A549 (cell line): ENCODE measurements around the gene KCNQ1. TPM values are rescaled to one million over a fixed set of nuclear protein-coding genes. Genes with fewer than 3 reads are reported as not detected.
A peak's percentile ranks its signal among the peaks of the same experiment; 100 is the strongest.

Source experiments
- ATAC-seq, 2 experiments: fragments of 200-7000 bp in 1 of 2; fragments of >200 bp in 1 of 2; cut with Nextera tagmentation in 1 of 2; cut with Tn5 transposase in 1 of 2; 3 replicates each; pipeline versions ENCODE4 v1.8.0 to v1.9.1; 2018 to 2020; ENCODE audit warnings: mild to moderate bottlenecking in 1 of 2, moderate library complexity in 1 of 2
- CTCF ChIA-PET: fragments of 300-600 bp; sonication (Branson Sonifier 250); formaldehyde crosslinking; extraction: SDS; loops from one replicate; lab custom pipeline; 2021; ENCODE audit warnings: antibody characterized with exemption, inconsistent platforms; lab: Yijun Ruan, JAX
- POLR2A ChIA-PET: fragments of 350-600 bp; formaldehyde crosslinking; extraction: SDS; loops from one replicate; lab custom pipeline; 2021; ENCODE audit warnings: antibody characterized with exemption, inconsistent platforms; lab: Yijun Ruan, JAX
- DNase-seq, 2 experiments: peaks; one replicate each; pipeline versions ENCODE4 v3.0.0 to v3.0.0-alpha.2; 2011 to 2016; ENCODE audit warnings: low read depth in 1 of 2, low spot score in 1 of 2
- FAIRE-seq: peaks from 2 replicates; lab custom pipeline; 2011; peaks lifted over from hg19 to GRCh38; lab: Jason Lieb, UNC
- H3K27ac ChIP-seq, 2 experiments: fragments of >200 bp; sonication (Bioruptor Twin); formaldehyde crosslinking; 3 replicates each; pipeline ENCODE4 v1.5.1; 2016 to 2017
- H3K4me1 ChIP-seq: fragments of >200 bp; sonication (Bioruptor Twin); formaldehyde crosslinking; 3 replicates; pipeline ENCODE4 v1.6.1; 2016
- H3K4me2 ChIP-seq: fragments of >200 bp; sonication (Bioruptor Twin); formaldehyde crosslinking; 3 replicates; pipeline ENCODE4 v1.6.1; 2016
- H3K4me3 ChIP-seq: fragments of >200 bp; sonication (Bioruptor Twin); formaldehyde crosslinking; 3 replicates; pipeline ENCODE4 v1.5.1; 2016
- H3K9me3 ChIP-seq: fragments of >200 bp; sonication (Bioruptor Twin); formaldehyde crosslinking; 3 replicates; pipeline ENCODE4 v1.6.1; 2016
- BHLHE40 ChIP-seq: IDR thresholded peaks from 2 replicates; pipeline ENCODE4 v1.6.1; 2012; ENCODE audit warnings: low read depth, low read length, inconsistent platforms
- CEBPB ChIP-seq, 2 experiments: fragments of >200 bp in 1 of 2; sonication (Bioruptor Twin) in 1 of 2; formaldehyde crosslinking in 1 of 2; IDR thresholded peaks; 2 replicates each; pipeline ENCODE4 v1.6.1; 2012 to 2016
- CHD4 ChIP-seq: fragments of 200-600 bp; sonication (generic); IDR thresholded peaks from 2 replicates; pipeline ENCODE4 v1.6.1; 2016; ENCODE audit warnings: antibody characterized with exemption, mild to moderate bottlenecking, borderline replicate concordance
- EHF ChIP-seq: fragments of 250-450 bp; sonication (Bioruptor Pico); IDR thresholded peaks from 2 replicates; pipeline ENCODE4 v1.5.0; 2020; ENCODE audit warnings: mild to moderate bottlenecking
- ESRRA ChIP-seq: fragments of 150-350 bp; IDR thresholded peaks from 2 replicates; pipeline ENCODE4 v1.6.1; 2014; ENCODE audit warnings: mild to moderate bottlenecking, low read length, borderline replicate concordance
- FOXS1 ChIP-seq: fragments of 250-450 bp; sonication (Bioruptor Pico); IDR thresholded peaks from 2 replicates; pipeline ENCODE4 v1.5.0; 2020; ENCODE audit warnings: mild to moderate bottlenecking, moderate library complexity
- GATA3 ChIP-seq: IDR thresholded peaks from 2 replicates; pipeline ENCODE4 v1.6.1; 2012; ENCODE audit warnings: borderline replicate concordance
- HDAC2 ChIP-seq: fragments of 200-600 bp; sonication (generic); IDR thresholded peaks from 2 replicates; pipeline ENCODE4 v1.6.1; 2016
- HEYL ChIP-seq: fragments of 250-450 bp; sonication (Bioruptor Pico); IDR thresholded peaks from 2 replicates; pipeline ENCODE4 v1.8.0; 2021; ENCODE audit warnings: mild to moderate bottlenecking, moderate library complexity
- HOXB5 ChIP-seq: fragments of 250-450 bp; sonication (Bioruptor Pico); IDR thresholded peaks from 2 replicates; pipeline ENCODE4 v1.5.0; 2020; ENCODE audit warnings: mild to moderate bottlenecking, moderate library complexity
- JUNB ChIP-seq: fragments of >200 bp; sonication (Bioruptor Twin); formaldehyde crosslinking; IDR thresholded peaks from 2 replicates; pipeline ENCODE4 v1.6.1; 2016
- MYC ChIP-seq: IDR thresholded peaks from 2 replicates; pipeline ENCODE4 v1.6.1; 2012; ENCODE audit warnings: mild to moderate bottlenecking, inconsistent platforms, low read length, improper control_type of control experiment, borderline replicate concordance
- NPAS2 ChIP-seq: fragments of 250-450 bp; sonication (Bioruptor Pico); IDR thresholded peaks from 2 replicates; pipeline ENCODE4 v1.8.0; 2022; ENCODE audit warnings: mild to moderate bottlenecking, moderate library complexity, borderline replicate concordance
- RAD21 ChIP-seq, 2 experiments: fragments of >200 bp in 1 of 2; sonication (Bioruptor Twin) in 1 of 2; formaldehyde crosslinking in 1 of 2; IDR thresholded peaks in 1 of 2; conservative IDR thresholded peaks in 1 of 2; 2 replicates in 1 of 2; 3 replicates in 1 of 2; pipeline ENCODE4 v1.6.1; 2012 to 2018; ENCODE audit warnings: inconsistent platforms in 1 of 2
- RFX5 ChIP-seq: fragments of 450-650 bp; IDR thresholded peaks from 2 replicates; pipeline ENCODE4 v1.7.1; 2014; ENCODE audit warnings: antibody characterized with exemption, mild to moderate bottlenecking, moderate library complexity
- ZC3H11A ChIP-seq: fragments of 450-650 bp; IDR thresholded peaks from 2 replicates; pipeline ENCODE4 v1.6.1; 2014; ENCODE audit warnings: antibody characterized with exemption, mild to moderate bottlenecking
- ZSCAN20 ChIP-seq: fragments of 250-450 bp; sonication (Bioruptor Pico); IDR thresholded peaks from 2 replicates; pipeline ENCODE4 v1.8.0; 2022; ENCODE audit warnings: mild to moderate bottlenecking, moderate library complexity
- WGBS: methylation state at CpG from one replicate; pipeline ENCODE4 v1.1.6; 2017; ENCODE audit errors: missing lambda C conversion rate; 5-methylcytosine and 5-hydroxymethylcytosine counted together
- polyA plus RNA-seq, 4 experiments: library from polyadenylated mRNA; depleted of rRNA in 3 of 4; stranded (reverse); fragments of >200 nt; fragmentation: RNase III in 1 of 4; extraction: RNeasy Plus Mini Kit Qiagen cat#74134 plus additional on column Dnase treatment in 1 of 4; gene quantifications; 2 replicates in 3 of 4; 3 replicates in 1 of 4; pipeline ENCODE4 v1.2.3, GENCODE V29; 2011 to 2017
- TF ChIP-seq, protein P1 (sequence below): fragments of 250-450 bp; sonication (Bioruptor Pico); IDR thresholded peaks from 2 replicates; pipeline ENCODE4 v1.5.0; 2021; ENCODE audit warnings: mild to moderate bottlenecking, moderate library complexity, borderline replicate concordance
- TF ChIP-seq, protein P2 (sequence below): fragments of >200 bp; sonication (Bioruptor Twin); formaldehyde crosslinking; IDR thresholded peaks from 2 replicates; pipeline ENCODE4 v1.6.1; 2016
- TF ChIP-seq, protein P3 (sequence below): IDR thresholded peaks from 2 replicates; pipeline ENCODE4 v1.6.1; 2012
- TF ChIP-seq, protein P4 (sequence below): IDR thresholded peaks from 2 replicates; pipeline ENCODE4 v1.6.1; 2012
- TF ChIP-seq, protein P5 (sequence below): fragments of 150-350 bp; IDR thresholded peaks from 2 replicates; pipeline ENCODE4 v1.6.1; 2014; ENCODE audit warnings: low read depth, mild to moderate bottlenecking, low read length

KCNQ1 gene
- polyA plus RNA-seq, 2 of the 4 experiments (the other 2 are of a cell fraction): 0.14 to 0.17 TPM

DNA sequence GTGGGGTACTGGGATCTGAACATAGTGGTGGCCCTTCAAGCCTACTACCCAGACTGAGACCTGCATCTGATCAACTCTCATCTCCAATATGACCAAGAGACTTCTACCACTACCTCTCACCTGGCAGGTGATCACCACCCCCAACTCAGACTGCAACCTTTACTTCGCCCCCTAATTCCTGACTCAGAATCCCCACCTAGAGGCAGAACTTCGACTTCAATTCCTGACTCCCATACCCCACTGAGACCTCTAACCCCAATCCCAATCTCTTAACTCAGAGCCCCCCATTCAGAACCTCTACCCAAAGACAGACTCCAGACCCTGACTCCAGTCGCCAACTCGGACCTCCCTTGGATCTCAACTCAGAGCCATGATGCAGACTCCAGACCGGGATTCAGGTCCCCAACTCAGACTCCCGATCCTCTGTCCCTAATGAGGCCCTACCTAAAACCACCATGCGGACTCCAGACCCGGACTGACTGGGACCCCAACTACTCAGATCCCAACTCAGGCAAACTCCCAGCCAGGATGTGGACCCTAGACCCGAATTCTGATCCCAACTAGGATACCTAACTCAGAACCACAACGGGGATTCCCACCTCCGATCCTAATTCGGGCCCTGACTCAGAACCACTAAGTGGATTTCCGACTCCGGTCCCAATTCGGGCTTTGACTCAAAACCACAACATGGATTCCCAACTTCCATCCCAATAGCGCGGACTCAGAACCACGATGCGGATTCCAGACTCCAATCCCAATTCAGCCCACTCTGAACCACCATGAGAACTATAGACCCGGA lies 253.8 kb downstream of the KCNQ1 start:
- CTCF ChIA-PET: interaction anchor here (1.0 kb wide), 1 partner anchor 12 kb away, joined by 4 read pairs; no protein-coding TSS in a partner anchor
- H3K4me2 ChIP-seq: peak overlapping the region; percentile 95
- DNase-seq: no peak
- peak overlapping the region; percentile 89 for H3K4me3 ChIP-seq
- TF ChIP-seq RAD21 (conservative IDR thresholded peaks at IDR 0.05 in 1 of 2, IDR thresholded peaks at IDR 0.05 in 1 of 2) (0 out of 5 replicates have a peak, but pooled peaks of 1 of the 2 experiments have one; percentile 10), HOXB5 (CRISPR knock-in tag) (no peak)
- TF ChIP-seq, all 56 proteins: peak for 1
- no peaks in the 10 kb centered on the region for H3K9me3 ChIP-seq
- H3K27ac ChIP-seq: peak overlapping the region; percentile 74 to 99
- no peak for FAIRE-seq
- 52% methylated on average over 20 of the region's 20 CpGs for WGBS
- POLR2A ChIA-PET: no interaction called here
- peaks cover 16% of the 10 kb centered on the region; the same call in 2 of the 3 replicates for H3K4me1 ChIP-seq
- no peak for ATAC-seq

DNA sequence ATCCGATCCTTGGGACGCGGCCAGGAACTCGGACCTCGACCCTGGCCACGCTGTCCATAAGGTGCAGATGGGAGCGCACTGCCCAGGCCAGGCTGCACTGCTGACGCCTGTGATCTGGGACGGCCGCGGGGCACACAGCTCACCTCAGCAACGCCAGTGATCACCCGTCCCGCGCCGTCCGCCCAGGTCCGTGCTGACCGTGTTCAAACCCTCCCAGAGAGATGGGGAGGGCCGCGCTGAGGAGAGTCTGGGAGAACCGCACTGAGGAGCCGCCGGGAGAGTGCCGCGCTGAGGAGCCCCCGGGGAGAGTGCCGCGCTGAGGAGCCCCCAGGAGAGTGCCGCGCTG lies 254.3 kb downstream of the KCNQ1 start:
- POLR2A ChIA-PET: interaction anchor here (1.0 to 1.3 kb wide), 3 partner anchors 165 to 299 kb away, joined by 3 to 9 read pairs (median 5); partner anchors contain the start of genes CDKN1C and TSSC4
- no peak for TF ChIP-seq RFX5
- TF ChIP-seq, protein P1, sequence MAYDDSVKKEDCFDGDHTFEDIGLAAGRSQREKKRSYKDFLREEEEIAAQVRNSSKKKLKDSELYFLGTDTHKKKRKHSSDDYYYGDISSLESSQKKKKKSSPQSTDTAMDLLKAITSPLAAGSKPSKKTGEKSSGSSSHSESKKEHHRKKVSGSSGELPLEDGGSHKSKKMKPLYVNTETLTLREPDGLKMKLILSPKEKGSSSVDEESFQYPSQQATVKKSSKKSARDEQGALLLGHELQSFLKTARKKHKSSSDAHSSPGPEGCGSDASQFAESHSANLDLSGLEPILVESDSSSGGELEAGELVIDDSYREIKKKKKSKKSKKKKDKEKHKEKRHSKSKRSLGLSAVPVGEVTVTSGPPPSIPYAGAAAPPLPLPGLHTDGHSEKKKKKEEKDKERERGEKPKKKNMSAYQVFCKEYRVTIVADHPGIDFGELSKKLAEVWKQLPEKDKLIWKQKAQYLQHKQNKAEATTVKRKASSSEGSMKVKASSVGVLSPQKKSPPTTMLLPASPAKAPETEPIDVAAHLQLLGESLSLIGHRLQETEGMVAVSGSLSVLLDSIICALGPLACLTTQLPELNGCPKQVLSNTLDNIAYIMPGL (CRISPR knock-in tag): no peak
- TF ChIP-seq, protein P2, sequence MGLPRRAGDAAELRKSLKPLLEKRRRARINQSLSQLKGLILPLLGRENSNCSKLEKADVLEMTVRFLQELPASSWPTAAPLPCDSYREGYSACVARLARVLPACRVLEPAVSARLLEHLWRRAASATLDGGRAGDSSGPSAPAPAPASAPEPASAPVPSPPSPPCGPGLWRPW: no peak
- TF ChIP-seq, protein P3, sequence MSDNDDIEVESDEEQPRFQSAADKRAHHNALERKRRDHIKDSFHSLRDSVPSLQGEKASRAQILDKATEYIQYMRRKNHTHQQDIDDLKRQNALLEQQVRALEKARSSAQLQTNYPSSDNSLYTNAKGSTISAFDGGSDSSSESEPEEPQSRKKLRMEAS: no peak
- no peak for TF ChIP-seq JUNB
- TF ChIP-seq CEBPB (IDR thresholded peaks at IDR 0.05): no peak
- no peak for TF ChIP-seq BHLHE40
- TF ChIP-seq MYC: no peak
- TF ChIP-seq, protein P4, sequence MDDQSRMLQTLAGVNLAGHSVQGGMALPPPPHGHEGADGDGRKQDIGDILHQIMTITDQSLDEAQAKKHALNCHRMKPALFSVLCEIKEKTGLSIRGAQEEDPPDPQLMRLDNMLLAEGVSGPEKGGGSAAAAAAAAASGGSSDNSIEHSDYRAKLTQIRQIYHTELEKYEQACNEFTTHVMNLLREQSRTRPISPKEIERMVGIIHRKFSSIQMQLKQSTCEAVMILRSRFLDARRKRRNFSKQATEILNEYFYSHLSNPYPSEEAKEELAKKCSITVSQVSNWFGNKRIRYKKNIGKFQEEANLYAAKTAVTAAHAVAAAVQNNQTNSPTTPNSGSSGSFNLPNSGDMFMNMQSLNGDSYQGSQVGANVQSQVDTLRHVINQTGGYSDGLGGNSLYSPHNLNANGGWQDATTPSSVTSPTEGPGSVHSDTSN: no peak
- no peak for TF ChIP-seq CHD4
- no peak for TF ChIP-seq HDAC2
- TF ChIP-seq, protein P5, sequence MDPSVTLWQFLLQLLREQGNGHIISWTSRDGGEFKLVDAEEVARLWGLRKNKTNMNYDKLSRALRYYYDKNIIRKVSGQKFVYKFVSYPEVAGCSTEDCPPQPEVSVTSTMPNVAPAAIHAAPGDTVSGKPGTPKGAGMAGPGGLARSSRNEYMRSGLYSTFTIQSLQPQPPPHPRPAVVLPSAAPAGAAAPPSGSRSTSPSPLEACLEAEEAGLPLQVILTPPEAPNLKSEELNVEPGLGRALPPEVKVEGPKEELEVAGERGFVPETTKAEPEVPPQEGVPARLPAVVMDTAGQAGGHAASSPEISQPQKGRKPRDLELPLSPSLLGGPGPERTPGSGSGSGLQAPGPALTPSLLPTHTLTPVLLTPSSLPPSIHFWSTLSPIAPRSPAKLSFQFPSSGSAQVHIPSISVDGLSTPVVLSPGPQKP: no peak
- no peak for TF ChIP-seq ZSCAN20 (CRISPR knock-in tag)
- TF ChIP-seq ZC3H11A: no peak
- TF ChIP-seq NPAS2: no peak
- TF ChIP-seq GATA3: no peak
- no peak for TF ChIP-seq FOXS1 (CRISPR knock-in tag)
- TF ChIP-seq EHF (CRISPR knock-in tag): no peak
- TF ChIP-seq HEYL (CRISPR knock-in tag): no peak
- no peak for TF ChIP-seq ESRRA
- peak overlapping the region; percentile 74 to 99 for H3K27ac ChIP-seq
- CTCF ChIA-PET: no interaction called here
- ATAC-seq: peak; percentile 27 to 45
- peak; percentile 12 to 35 for DNase-seq
- peak overlapping the region; percentile 95 for H3K4me2 ChIP-seq
- H3K4me3 ChIP-seq: peak overlapping the region; percentile 89
- no peak for FAIRE-seq
- peaks cover 16% of the 10 kb centered on the region; the same call in 2 of the 3 replicates for H3K4me1 ChIP-seq
- H3K9me3 ChIP-seq: no peaks in the 10 kb centered on the region
- 33% methylated on average over 11 of the region's 31 CpGs for WGBS
